Body of pancreas (tissue), 4 donors: ENCODE results near the gene CBFA2T3.

ENCODE experiments used
- POLR2A ChIP-seq, 3 donors: fragments of 450-650 bp; IDR thresholded peaks; one replicate each; pipeline ENCODE4 v1.6.1; 2016; ENCODE audit warnings: antibody characterized with exemption in 3 of 3, mild to moderate bottlenecking in 2 of 3
- TF ChIP-seq, protein P1 (sequence below), 7 experiments: fragments of 450-650 bp in 4 of 7; fragments of 200-600 bp in 3 of 7; sonication (generic) in 3 of 7; IDR thresholded peaks; one replicate each; pipeline ENCODE4 v1.5.1; 2016 to 2019; ENCODE audit warnings: antibody characterized with exemption in 7 of 7

DNA sequence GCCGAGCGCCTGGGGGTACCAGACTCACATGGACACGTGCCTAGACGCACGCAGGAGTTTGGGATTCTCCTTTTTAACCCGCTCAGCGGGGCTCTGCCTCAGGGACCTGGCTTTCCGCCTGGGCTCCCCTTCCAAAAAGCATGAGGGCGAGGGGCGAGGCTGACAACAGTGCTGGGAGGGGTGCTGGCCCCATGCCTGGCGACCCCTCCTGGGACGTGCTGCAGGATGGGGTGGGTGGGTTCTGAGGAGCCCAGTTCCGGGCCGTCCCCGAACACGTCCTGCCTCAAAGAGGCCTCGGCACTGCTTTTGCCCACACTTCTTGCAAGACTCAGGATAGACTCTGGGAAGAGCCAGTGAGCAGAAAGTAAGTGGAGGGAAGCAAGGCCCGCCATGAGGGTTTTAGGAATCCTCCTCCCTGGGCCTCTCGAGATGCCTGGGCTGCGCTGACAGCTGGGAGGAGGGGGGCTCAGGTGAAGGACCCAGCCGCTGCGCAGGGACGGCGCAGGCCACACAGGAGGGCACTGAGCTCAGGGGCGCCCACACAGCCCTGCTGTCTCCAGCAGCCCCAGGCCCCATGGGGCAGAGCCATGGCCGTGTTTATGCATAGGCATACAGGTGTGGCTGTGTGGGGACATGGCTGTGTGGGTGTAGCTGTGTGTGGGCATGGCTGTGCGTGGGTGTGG lies 95.2 kb downstream of the CBFA2T3 start:
- TF ChIP-seq, protein P1, sequence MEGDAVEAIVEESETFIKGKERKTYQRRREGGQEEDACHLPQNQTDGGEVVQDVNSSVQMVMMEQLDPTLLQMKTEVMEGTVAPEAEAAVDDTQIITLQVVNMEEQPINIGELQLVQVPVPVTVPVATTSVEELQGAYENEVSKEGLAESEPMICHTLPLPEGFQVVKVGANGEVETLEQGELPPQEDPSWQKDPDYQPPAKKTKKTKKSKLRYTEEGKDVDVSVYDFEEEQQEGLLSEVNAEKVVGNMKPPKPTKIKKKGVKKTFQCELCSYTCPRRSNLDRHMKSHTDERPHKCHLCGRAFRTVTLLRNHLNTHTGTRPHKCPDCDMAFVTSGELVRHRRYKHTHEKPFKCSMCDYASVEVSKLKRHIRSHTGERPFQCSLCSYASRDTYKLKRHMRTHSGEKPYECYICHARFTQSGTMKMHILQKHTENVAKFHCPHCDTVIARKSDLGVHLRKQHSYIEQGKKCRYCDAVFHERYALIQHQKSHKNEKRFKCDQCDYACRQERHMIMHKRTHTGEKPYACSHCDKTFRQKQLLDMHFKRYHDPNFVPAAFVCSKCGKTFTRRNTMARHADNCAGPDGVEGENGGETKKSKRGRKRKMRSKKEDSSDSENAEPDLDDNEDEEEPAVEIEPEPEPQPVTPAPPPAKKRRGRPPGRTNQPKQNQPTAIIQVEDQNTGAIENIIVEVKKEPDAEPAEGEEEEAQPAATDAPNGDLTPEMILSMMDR (IDR thresholded peaks at IDR 0.05) = no peak
- TF ChIP-seq POLR2A (IDR thresholded peaks at IDR 0.05) = no peak
